HepG2 (cell line): ENCODE data around the gene ITM2B. TPM values are rescaled to one million over a fixed set of nuclear protein-coding genes. Genes with fewer than 3 reads are reported as not detected.

ENCODE experiments used
- ATAC-seq: fragments of 200-7000 bp; cut with Tn5 transposase; 3 replicates; pipeline ENCODE4 v1.9.1; 2020; ENCODE audit warnings: mild to moderate bottlenecking, moderate library complexity
- BruUV-seq: library from RNA; stranded (reverse); fragments of 400-500 nt; replicated peaks from 2 replicates; lab custom pipeline; 2021; lab: Mats Ljungman, UMichigan
- CTCF ChIA-PET: fragments of 300-600 bp; formaldehyde crosslinking; extraction: SDS; loops from one replicate; lab custom pipeline; 2021; ENCODE audit warnings: low total read pairs, inconsistent platforms, low intra/inter-chr PET ratio; lab: Yijun Ruan, JAX
- POLR2A ChIA-PET: fragments of 350-600 bp; sonication (Branson Sonifier 250); formaldehyde crosslinking; loops from one replicate; lab custom pipeline; 2020; ENCODE audit warnings: antibody characterized with exemption, inconsistent platforms; lab: Yijun Ruan, JAX
- DNase-seq: peaks from one replicate; pipeline ENCODE4 v3.0.0-alpha.2; 2015; ENCODE audit warnings: low spot score
- FAIRE-seq: peaks from 3 replicates; lab custom pipeline; 2011; peaks lifted over from hg19 to GRCh38; lab: Jason Lieb, UNC
- H2AFZ ChIP-seq: one replicate; pipeline ENCODE4 v1.6.1; 2011; ENCODE audit warnings: low read length, inconsistent platforms
- H3K27ac ChIP-seq: fragments of 300-600 bp; 3 replicates; pipeline ENCODE4 v1.8.0; 2011; ENCODE audit warnings: mixed run types, mild to moderate bottlenecking, mixed read lengths, low read length, inconsistent platforms; ENCODE audit not compliant: insufficient read depth; ENCODE audit errors: extremely low read length
- H3K27me3 ChIP-seq, 2 experiments: fragments of 200-600 bp in 1 of 2; 2 replicates in 1 of 2; 3 replicates in 1 of 2; pipeline versions ENCODE4 v1.6.0 to v1.8.0; 2011; ENCODE audit warnings: low read length in 2 of 2, mild to moderate bottlenecking in 2 of 2, moderate library complexity in 2 of 2, inconsistent platforms in 1 of 2; ENCODE audit not compliant: insufficient read depth in 2 of 2, control insufficient read depth in 1 of 2
- H3K36me3 ChIP-seq, 2 experiments: fragments of 200-600 bp in 1 of 2; replicated peaks in 1 of 2; 2 replicates in 1 of 2; 3 replicates in 1 of 2; pipeline versions ENCODE4 v1.5.1 to v1.8.0; 2011; ENCODE audit warnings: low read length in 2 of 2, inconsistent platforms in 1 of 2; ENCODE audit not compliant: insufficient read depth in 2 of 2, control insufficient read depth in 1 of 2
- H3K4me1 ChIP-seq: 2 replicates; pipeline ENCODE4 v1.5.1; 2012; ENCODE audit warnings: low read length, inconsistent platforms; ENCODE audit not compliant: insufficient read depth
- H3K4me2 ChIP-seq: 2 replicates; pipeline ENCODE4 v1.6.0; 2011; ENCODE audit warnings: low read depth, low read length, inconsistent platforms
- H3K4me3 ChIP-seq, 3 experiments: fragments of 200-600 bp in 1 of 3; sonication (generic), shearing (Covaris generic) in 1 of 3; replicated peaks in 1 of 3; 2 replicates each; pipeline ENCODE4 v1.5.1; 2011 to 2016; ENCODE audit warnings: low read length in 3 of 3, inconsistent platforms in 2 of 3, low read depth in 2 of 3, mild to moderate bottlenecking in 2 of 3, control low read depth in 1 of 3, mixed read lengths in 1 of 3; ENCODE audit not compliant: insufficient read depth in 1 of 3
- H3K79me2 ChIP-seq: one replicate; pipeline ENCODE4 v1.6.1; 2011; ENCODE audit warnings: low read length, inconsistent platforms; ENCODE audit not compliant: insufficient read depth
- H3K9ac ChIP-seq: 2 replicates; pipeline ENCODE4 v1.6.0; 2011; ENCODE audit warnings: mild to moderate bottlenecking, low read depth, low read length, inconsistent platforms; ENCODE audit not compliant: insufficient read depth
- H3K9me3 ChIP-seq: 2 replicates; pipeline ENCODE4 v1.5.1; 2012; ENCODE audit warnings: mild to moderate bottlenecking, low read length
- H4K20me1 ChIP-seq: 2 replicates; pipeline ENCODE4 v1.6.0; 2011; ENCODE audit warnings: inconsistent platforms, mild to moderate bottlenecking, low read length, moderate library complexity; ENCODE audit not compliant: insufficient read depth
- ASH2L ChIP-seq: fragments of 300-600, 200-600 bp; sonication (generic); IDR thresholded peaks from 2 replicates; pipeline ENCODE4 v1.7.0; 2017; ENCODE audit warnings: low read depth, mild to moderate bottlenecking, moderate library complexity, mixed read lengths, low read length; ENCODE audit not compliant: insufficient read length
- HHEX ChIP-seq: IDR thresholded peaks from 2 replicates; pipeline ENCODE4 v1.6.1; 2016; ENCODE audit warnings: control low read depth
- HOXA7 ChIP-seq: sonication (generic); formaldehyde crosslinking; IDR thresholded peaks from 2 replicates; pipeline ENCODE4 v1.8.1; 2022; ENCODE audit warnings: mild to moderate bottlenecking, missing genetic modification reagents, moderate library complexity
- MEF2D ChIP-seq: sonication (generic); formaldehyde crosslinking; IDR thresholded peaks from 2 replicates; pipeline ENCODE4 v1.5.1; 2020; ENCODE audit warnings: mild to moderate bottlenecking, missing genetic modification reagents
- NCOA2 ChIP-seq: sonication (generic); formaldehyde crosslinking; IDR thresholded peaks from 2 replicates; pipeline ENCODE4 v1.8.0; 2022; ENCODE audit warnings: inconsistent platforms
- NR2F6 ChIP-seq, 2 experiments: IDR thresholded peaks; 2 replicates each; pipeline ENCODE4 v1.6.1; 2016; ENCODE audit warnings: antibody characterized with exemption in 1 of 2, mild to moderate bottlenecking in 1 of 2
- SOX5 ChIP-seq: IDR thresholded peaks from 2 replicates; pipeline ENCODE4 v1.6.1; 2016; ENCODE audit warnings: borderline replicate concordance
- ZNF343 ChIP-seq: sonication (generic); formaldehyde crosslinking; IDR thresholded peaks from 2 replicates; pipeline ENCODE4 v1.4.0; 2020; ENCODE audit warnings: mild to moderate bottlenecking, missing genetic modification reagents
- ZNF615 ChIP-seq: sonication (generic); formaldehyde crosslinking; IDR thresholded peaks from 2 replicates; pipeline ENCODE4 v1.5.0; 2020; ENCODE audit warnings: mild to moderate bottlenecking, missing genetic modification reagents, borderline replicate concordance
- ZNF660 ChIP-seq: sonication (generic); formaldehyde crosslinking; IDR thresholded peaks from 2 replicates; pipeline ENCODE4 v1.5.1; 2020; ENCODE audit warnings: mild to moderate bottlenecking, low read depth, missing genetic modification reagents, borderline replicate concordance
- ZNF83 ChIP-seq: sonication (generic); formaldehyde crosslinking; IDR thresholded peaks from 2 replicates; pipeline ENCODE4 v1.4.0; 2020; ENCODE audit warnings: missing genetic modification reagents, mild to moderate bottlenecking, borderline replicate concordance
- WGBS: methylation state at CpG from one replicate; pipeline ENCODE4 v1.1.6; 2017; ENCODE audit warnings: low lambda C conversion rate; 5-methylcytosine and 5-hydroxymethylcytosine counted together
- in situ Hi-C: cut with HindIII; loops from 2 replicates; pipeline ENCODE4 v1.10.0; 2017; ENCODE audit warnings: low pct_unique_long_range_greater_than_20kb; ENCODE audit not compliant: extremely low pct_ligation_motif_present
- intact Hi-C: fragments of 100-400 bp; cut with micrococcal nuclease; formaldehyde crosslinking; loops from one replicate; pipeline ENCODE4 v1.10.0; 2022; ENCODE audit not compliant: unreplicated experiment
- polyA plus RNA-seq, 8 experiments: library from polyadenylated mRNA; depleted of rRNA in 3 of 8; stranded (reverse) in 7 of 8; unstranded in 1 of 8; fragments of >200 nt; fragmentation: Illumina TruSeq in 4 of 8; extraction: Trizol in 4 of 8; gene quantifications; 2 replicates each; pipeline versions ENCODE4 v1.2.1 to v1.2.3, GENCODE V29; 2011 to 2016; ENCODE audit warnings: low read depth in 4 of 8, missing spikeins in 1 of 8, mixed read lengths in 1 of 8; ENCODE audit not compliant: insufficient read depth in 1 of 8
- total RNA-seq, 5 experiments: library from RNA; depleted of rRNA; stranded (reverse); fragments of >200 nt; fragmentation: Illumina TruSeq; extraction: Trizol; gene quantifications; 2 replicates each; pipeline ENCODE4 v1.2.3, GENCODE V29; 2016; ENCODE audit warnings: low read depth in 1 of 5
- TF ChIP-seq, protein P1 (sequence below): sonication (generic); formaldehyde crosslinking; IDR thresholded peaks from 2 replicates; pipeline ENCODE4 v1.4.0; 2020; ENCODE audit warnings: missing genetic modification reagents, mild to moderate bottlenecking, borderline replicate concordance
- TF ChIP-seq, protein P2 (sequence below): sonication (generic); formaldehyde crosslinking; IDR thresholded peaks from 2 replicates; pipeline ENCODE4 v1.8.0; 2022; ENCODE audit warnings: mild to moderate bottlenecking, missing genetic modification reagents; ENCODE audit not compliant: insufficient replicate concordance
- TF ChIP-seq, protein P3 (sequence below): IDR thresholded peaks from 2 replicates; pipeline ENCODE4 v1.6.1; 2018; ENCODE audit warnings: missing genetic modification reagents
- TF ChIP-seq, protein P4 (sequence below): IDR thresholded peaks from 2 replicates; pipeline ENCODE4 v1.4.0; 2020; ENCODE audit warnings: mild to moderate bottlenecking, missing genetic modification reagents

ITM2B gene
- total and polyA plus RNA-seq, 2 of the 13 experiments (the other 11 are each of a cell fraction or from before 2014, with no cell fraction given), result 158 to 373 TPM

DNA sequence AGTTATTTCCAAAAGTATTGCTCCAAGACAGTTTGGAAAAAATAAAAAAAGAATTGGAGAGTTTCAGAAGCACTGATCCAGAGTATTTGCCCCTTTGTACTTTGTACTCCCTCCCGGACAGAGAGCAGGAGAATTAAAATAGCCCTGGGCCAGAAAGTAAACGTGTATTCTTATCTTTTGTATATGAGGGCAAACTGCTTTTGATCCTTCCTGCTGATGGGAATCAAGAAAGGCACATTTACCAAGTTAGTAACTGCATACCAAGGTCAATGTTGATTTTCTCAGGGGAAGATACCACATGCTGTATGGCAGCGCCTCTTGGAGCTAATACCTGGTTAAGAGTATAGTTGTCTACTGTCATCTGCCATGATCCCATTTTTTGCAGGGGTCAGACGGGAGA lies 59.6 kb downstream of the ITM2B start:
- no TSS peak for BruUV-seq
- FAIRE-seq (peak; percentile 18), ATAC-seq (peak; percentile 74), DNase-seq (peak; percentile 57)
- intact Hi-C loops (no loop called here), in situ Hi-C loops (no loop called here)
- H3K79me2 ChIP-seq, result no peaks in the 10 kb centered on the region
- peaks cover 50% of the 10 kb centered on the region for H3K4me1 ChIP-seq
- H3K27me3 ChIP-seq, result no peaks in the 10 kb centered on the region
- no peaks in the 10 kb centered on the region for H4K20me1 ChIP-seq
- WGBS, result 5% methylated on average over 4 of the region's 4 CpGs
- peak overlapping the region; percentile 35 for H3K27ac ChIP-seq
- peak overlapping the region in 1 of 3 experiments; percentile 12; a peak in 1 of 6 replicates for H3K4me3 ChIP-seq
- POLR2A ChIA-PET, result interaction anchor here (1.4 to 2.1 kb wide), 2 partner anchors 10 to 61 kb away, joined by 5 to 9 read pairs; partner anchors contain the start of gene ITM2B
- H3K9ac ChIP-seq, result no peak overlapping the region
- peak overlapping the region; percentile 69 for H3K4me2 ChIP-seq
- CTCF ChIA-PET, result no interaction called here
- H3K36me3 ChIP-seq, result no peaks in the 10 kb centered on the region
- no peaks in the 10 kb centered on the region for H3K9me3 ChIP-seq
- H2AFZ ChIP-seq, result no peak overlapping the region
- no peak for TF ChIP-seq ZNF83
- TF ChIP-seq ASH2L, result peak; percentile 23
- TF ChIP-seq, protein P1, sequence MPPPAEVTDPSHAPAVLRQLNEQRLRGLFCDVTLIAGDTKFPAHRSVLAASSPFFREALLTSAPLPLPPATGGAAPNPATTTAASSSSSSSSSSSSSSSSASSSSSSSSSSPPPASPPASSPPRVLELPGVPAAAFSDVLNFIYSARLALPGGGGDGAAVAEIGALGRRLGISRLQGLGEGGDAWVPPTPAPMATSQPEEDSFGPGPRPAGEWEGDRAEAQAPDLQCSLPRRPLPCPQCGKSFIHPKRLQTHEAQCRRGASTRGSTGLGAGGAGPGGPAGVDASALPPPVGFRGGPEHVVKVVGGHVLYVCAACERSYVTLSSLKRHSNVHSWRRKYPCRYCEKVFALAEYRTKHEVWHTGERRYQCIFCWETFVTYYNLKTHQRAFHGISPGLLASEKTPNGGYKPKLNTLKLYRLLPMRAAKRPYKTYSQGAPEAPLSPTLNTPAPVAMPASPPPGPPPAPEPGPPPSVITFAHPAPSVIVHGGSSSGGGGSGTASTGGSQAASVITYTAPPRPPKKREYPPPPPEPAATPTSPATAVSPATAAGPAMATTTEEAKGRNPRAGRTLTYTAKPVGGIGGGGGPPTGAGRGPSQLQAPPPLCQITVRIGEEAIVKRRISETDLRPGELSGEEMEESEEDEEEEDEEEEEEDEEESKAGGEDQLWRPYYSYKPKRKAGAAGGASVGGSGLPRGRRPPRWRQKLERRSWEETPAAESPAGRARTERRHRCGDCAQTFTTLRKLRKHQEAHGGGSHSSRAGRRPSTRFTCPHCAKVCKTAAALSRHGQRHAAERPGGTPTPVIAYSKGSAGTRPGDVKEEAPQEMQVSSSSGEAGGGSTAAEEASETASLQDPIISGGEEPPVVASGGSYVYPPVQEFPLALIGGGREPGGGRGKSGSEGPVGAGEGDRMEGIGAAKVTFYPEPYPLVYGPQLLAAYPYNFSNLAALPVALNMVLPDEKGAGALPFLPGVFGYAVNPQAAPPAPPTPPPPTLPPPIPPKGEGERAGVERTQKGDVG (CRISPR knock-in tag), result no peak
- TF ChIP-seq NR2F6 (IDR thresholded peaks at IDR 0.05), result peak; percentile 19; the same call in 1 of the 2 replicates
- TF ChIP-seq NR2F6 (CRISPR knock-in tag; IDR thresholded peaks at IDR 0.05), result no peak
- TF ChIP-seq ZNF615 (CRISPR knock-in tag), result no peak
- peak; percentile 71 for TF ChIP-seq NCOA2 (CRISPR knock-in tag)
- TF ChIP-seq, protein P2, sequence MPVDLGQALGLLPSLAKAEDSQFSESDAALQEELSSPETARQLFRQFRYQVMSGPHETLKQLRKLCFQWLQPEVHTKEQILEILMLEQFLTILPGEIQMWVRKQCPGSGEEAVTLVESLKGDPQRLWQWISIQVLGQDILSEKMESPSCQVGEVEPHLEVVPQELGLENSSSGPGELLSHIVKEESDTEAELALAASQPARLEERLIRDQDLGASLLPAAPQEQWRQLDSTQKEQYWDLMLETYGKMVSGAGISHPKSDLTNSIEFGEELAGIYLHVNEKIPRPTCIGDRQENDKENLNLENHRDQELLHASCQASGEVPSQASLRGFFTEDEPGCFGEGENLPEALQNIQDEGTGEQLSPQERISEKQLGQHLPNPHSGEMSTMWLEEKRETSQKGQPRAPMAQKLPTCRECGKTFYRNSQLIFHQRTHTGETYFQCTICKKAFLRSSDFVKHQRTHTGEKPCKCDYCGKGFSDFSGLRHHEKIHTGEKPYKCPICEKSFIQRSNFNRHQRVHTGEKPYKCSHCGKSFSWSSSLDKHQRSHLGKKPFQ (CRISPR knock-in tag), result no peak
- TF ChIP-seq HHEX (CRISPR knock-in tag), result no peak
- TF ChIP-seq HOXA7 (CRISPR knock-in tag), result no peak
- TF ChIP-seq, protein P3, sequence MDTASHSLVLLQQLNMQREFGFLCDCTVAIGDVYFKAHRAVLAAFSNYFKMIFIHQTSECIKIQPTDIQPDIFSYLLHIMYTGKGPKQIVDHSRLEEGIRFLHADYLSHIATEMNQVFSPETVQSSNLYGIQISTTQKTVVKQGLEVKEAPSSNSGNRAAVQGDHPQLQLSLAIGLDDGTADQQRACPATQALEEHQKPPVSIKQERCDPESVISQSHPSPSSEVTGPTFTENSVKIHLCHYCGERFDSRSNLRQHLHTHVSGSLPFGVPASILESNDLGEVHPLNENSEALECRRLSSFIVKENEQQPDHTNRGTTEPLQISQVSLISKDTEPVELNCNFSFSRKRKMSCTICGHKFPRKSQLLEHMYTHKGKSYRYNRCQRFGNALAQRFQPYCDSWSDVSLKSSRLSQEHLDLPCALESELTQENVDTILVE (CRISPR knock-in tag), result no peak
- peak; percentile 49 for TF ChIP-seq MEF2D (CRISPR knock-in tag)
- TF ChIP-seq ZNF660 (CRISPR knock-in tag), result no peak
- peak; percentile 53; the same call in 1 of the 2 replicates for TF ChIP-seq SOX5 (CRISPR knock-in tag)
- TF ChIP-seq, protein P4, sequence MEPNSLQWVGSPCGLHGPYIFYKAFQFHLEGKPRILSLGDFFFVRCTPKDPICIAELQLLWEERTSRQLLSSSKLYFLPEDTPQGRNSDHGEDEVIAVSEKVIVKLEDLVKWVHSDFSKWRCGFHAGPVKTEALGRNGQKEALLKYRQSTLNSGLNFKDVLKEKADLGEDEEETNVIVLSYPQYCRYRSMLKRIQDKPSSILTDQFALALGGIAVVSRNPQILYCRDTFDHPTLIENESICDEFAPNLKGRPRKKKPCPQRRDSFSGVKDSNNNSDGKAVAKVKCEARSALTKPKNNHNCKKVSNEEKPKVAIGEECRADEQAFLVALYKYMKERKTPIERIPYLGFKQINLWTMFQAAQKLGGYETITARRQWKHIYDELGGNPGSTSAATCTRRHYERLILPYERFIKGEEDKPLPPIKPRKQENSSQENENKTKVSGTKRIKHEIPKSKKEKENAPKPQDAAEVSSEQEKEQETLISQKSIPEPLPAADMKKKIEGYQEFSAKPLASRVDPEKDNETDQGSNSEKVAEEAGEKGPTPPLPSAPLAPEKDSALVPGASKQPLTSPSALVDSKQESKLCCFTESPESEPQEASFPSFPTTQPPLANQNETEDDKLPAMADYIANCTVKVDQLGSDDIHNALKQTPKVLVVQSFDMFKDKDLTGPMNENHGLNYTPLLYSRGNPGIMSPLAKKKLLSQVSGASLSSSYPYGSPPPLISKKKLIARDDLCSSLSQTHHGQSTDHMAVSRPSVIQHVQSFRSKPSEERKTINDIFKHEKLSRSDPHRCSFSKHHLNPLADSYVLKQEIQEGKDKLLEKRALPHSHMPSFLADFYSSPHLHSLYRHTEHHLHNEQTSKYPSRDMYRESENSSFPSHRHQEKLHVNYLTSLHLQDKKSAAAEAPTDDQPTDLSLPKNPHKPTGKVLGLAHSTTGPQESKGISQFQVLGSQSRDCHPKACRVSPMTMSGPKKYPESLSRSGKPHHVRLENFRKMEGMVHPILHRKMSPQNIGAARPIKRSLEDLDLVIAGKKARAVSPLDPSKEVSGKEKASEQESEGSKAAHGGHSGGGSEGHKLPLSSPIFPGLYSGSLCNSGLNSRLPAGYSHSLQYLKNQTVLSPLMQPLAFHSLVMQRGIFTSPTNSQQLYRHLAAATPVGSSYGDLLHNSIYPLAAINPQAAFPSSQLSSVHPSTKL (CRISPR knock-in tag), result peak; percentile 82
- TF ChIP-seq ZNF343 (CRISPR knock-in tag), result no peak
